ENCODE data around the gene KHDRBS1. TPM values are rescaled to one million over a fixed set of nuclear protein-coding genes. Genes with fewer than 3 reads are reported as not detected.
A peak's percentile ranks its signal among the peaks of the same experiment; 100 is the strongest.

The KHDRBS1 gene
- total and polyA plus RNA-seq, 9 of the 15 experiments (the other 6 are each of a cell fraction or from before 2014, with no cell fraction given), result 48.4 to 257 (median 114) TPM

GRCh38 chr1:32052887-32053286, 39.2 kb downstream of the KHDRBS1 start:
- Histone ChIP-seq H3K27me3 (ENCODE audit: control insufficient read depth in 2 of 2, insufficient read depth in 2 of 2, low read length in 2 of 2) (no peaks in the 10 kb centered on the region), H3K9me1 (ENCODE audit: control insufficient read depth, insufficient read depth, low read length) (no peaks in the 10 kb centered on the region), H3K9ac (ENCODE audit: insufficient read depth in 1 of 2, low read depth in 2 of 2, low read length in 2 of 2) (no peak overlapping the region), H3K36me3 (ENCODE audit: control insufficient read depth, insufficient read depth, low read length) (peaks cover 89% of the 10 kb centered on the region), H2AFZ (ENCODE audit: low read depth, low read length) (no peak overlapping the region), H3K4me3 (no peak overlapping the region), H3K4me2 (ENCODE audit: insufficient read depth, low read length) (no peak overlapping the region), H3K27ac (ENCODE audit: extremely low read depth, low read depth, low read length) (no peak overlapping the region), H3K4me1 (replicated peaks in 1 of 2; ENCODE audit: control insufficient read depth in 2 of 2, insufficient read depth in 2 of 2, low read length in 2 of 2) (no peaks in the 10 kb centered on the region), H3K79me2 (ENCODE audit: control insufficient read depth, insufficient read depth, low read length) (0 out of 3 replicates have a peak, but pooled peaks cover 2% of the 10 kb centered on the region), H4K20me1 (replicated peaks; ENCODE audit: control insufficient read depth, insufficient read depth, low read length) (no peaks in the 10 kb centered on the region), H3K9me3 (replicated peaks; ENCODE audit: control insufficient read depth, insufficient read depth, low read depth, low read length) (no peaks in the 10 kb centered on the region)
- WGBS (ENCODE audit: insufficient coverage, low coverage, missing lambda C conversion rate), result 96% methylated on average over 4 of the region's 4 CpGs
- CTCF ChIA-PET (ENCODE audit: low intra/inter-chr PET ratio), result no interaction called here
- POLR2A ChIA-PET, result interaction anchor here (0.7 to 4.5 kb wide), 8 partner anchors 8 to 108 kb away, joined by 3 to 28 read pairs (median 4); no protein-coding TSS in a partner anchor
- intact Hi-C loops (cut with micrococcal nuclease), result no loop called here
- TF ChIP-seq C11orf30 (IDR thresholded peaks at IDR 0.05; ENCODE audit: low read depth), result peak; percentile 44
- TF ChIP-seq GABPB1 (CRISPR knock-in tag; IDR thresholded peaks at IDR 0.05), result no peak
- TF ChIP-seq ZFP36 (IDR thresholded peaks at IDR 0.05; ENCODE audit: low read depth, low read length, partially characterized antibody), result no peak
- DNase-seq (ENCODE audit: extremely low read depth in 1 of 4, low spot score in 3 of 4) (no peak), FAIRE-seq (no peak), ATAC-seq (no peak)
- in situ Hi-C loops (cut with MboI), result no loop called here
- BruUV-seq (replicated peaks), result no TSS peak

GRCh38 chr1:32055416-32055815, 41.7 kb downstream of the KHDRBS1 start:
- no peak overlapping the region for H3K4me3 ChIP-seq
- 0 out of 2 replicates have a peak, but pooled peaks have one; percentile 20 for TF ChIP-seq POLR2AphosphoS5 (IDR thresholded peaks at IDR 0.05; ENCODE audit: control insufficient read depth, insufficient read depth, low read depth, low read length)
- TF ChIP-seq POLR2B (IDR thresholded peaks at IDR 0.05; ENCODE audit: low read depth, partially characterized antibody), result peak; percentile 2
- TF ChIP-seq MECOM (CRISPR knock-in tag; IDR thresholded peaks at IDR 0.05), result no peak
- CTCF ChIA-PET (ENCODE audit: low intra/inter-chr PET ratio), result no interaction called here
- H4K20me1 ChIP-seq (replicated peaks; ENCODE audit: control insufficient read depth, insufficient read depth, low read length), result no peaks in the 10 kb centered on the region
- peaks cover 92% of the 10 kb centered on the region for H3K36me3 ChIP-seq (ENCODE audit: control insufficient read depth, insufficient read depth, low read length)
- H3K4me1 ChIP-seq (replicated peaks in 1 of 2; ENCODE audit: control insufficient read depth in 2 of 2, insufficient read depth in 2 of 2, low read length in 2 of 2), result no peaks in the 10 kb centered on the region
- no peaks in the 10 kb centered on the region for H3K9me1 ChIP-seq (ENCODE audit: control insufficient read depth, insufficient read depth, low read length)
- H3K27me3 ChIP-seq (ENCODE audit: control insufficient read depth in 2 of 2, insufficient read depth in 2 of 2, low read length in 2 of 2), result no peaks in the 10 kb centered on the region
- H3K27ac ChIP-seq (ENCODE audit: extremely low read depth, low read depth, low read length), result no peak overlapping the region
- intact Hi-C loops (cut with micrococcal nuclease), result no loop called here
- no peak overlapping the region for H3K4me2 ChIP-seq (ENCODE audit: insufficient read depth, low read length)
- DNase-seq (ENCODE audit: extremely low read depth in 1 of 4, low spot score in 3 of 4) (no peak), FAIRE-seq (no peak), ATAC-seq (no peak)
- no TSS peak for BruUV-seq (replicated peaks)
- POLR2A ChIA-PET, result interaction anchor here (1.1 to 4.5 kb wide), 6 partner anchors 11 to 120 kb away, joined by 3 to 28 read pairs (median 4); no protein-coding TSS in a partner anchor
- 93% methylated on average over 5 of the region's 5 CpGs for WGBS (ENCODE audit: insufficient coverage, low coverage, missing lambda C conversion rate)
- H3K9ac ChIP-seq (ENCODE audit: insufficient read depth in 1 of 2, low read depth in 2 of 2, low read length in 2 of 2), result no peak overlapping the region
- no peaks in the 10 kb centered on the region for H3K9me3 ChIP-seq (replicated peaks; ENCODE audit: control insufficient read depth, insufficient read depth, low read depth, low read length)
- in situ Hi-C loops (cut with MboI), result no loop called here
- H3K79me2 ChIP-seq (ENCODE audit: control insufficient read depth, insufficient read depth, low read length), result 0 out of 3 replicates have a peak, but pooled peaks cover 2% of the 10 kb centered on the region
- H2AFZ ChIP-seq (ENCODE audit: low read depth, low read length), result no peak overlapping the region

Data from K562 (cell line).